NCI-H82 treated with DMSO at 0.1 percent for 48 hours (cell line): Measurements from ENCODE around the gene ARL14EP.

Experiments used
- DNase-seq: peaks from one replicate; lab custom pipeline; 2025; ENCODE audit not compliant: unreplicated experiment; lab: John Stamatoyannopoulos, UW

Gene ARL14EP

DNA sequence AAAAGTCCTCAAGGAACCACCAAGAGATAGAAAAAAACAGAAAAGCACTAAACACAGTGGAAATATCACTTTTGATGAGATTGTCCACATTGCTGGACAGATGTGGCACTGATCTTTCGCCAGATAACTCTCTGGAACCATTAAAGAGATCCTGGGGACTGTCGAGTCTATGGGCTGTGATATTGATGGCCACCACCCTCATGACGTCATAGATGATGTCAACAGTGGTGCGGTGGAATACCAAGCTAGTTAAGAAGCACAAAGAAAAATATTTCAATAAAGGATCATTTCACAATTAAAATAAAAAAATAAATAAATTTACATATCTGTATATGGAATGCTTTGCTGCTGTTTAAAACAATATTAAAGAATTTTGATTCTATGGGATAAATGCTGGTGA lies 45.5 kb downstream of the ARL14EP start:
- DNase-seq: no peak

DNA sequence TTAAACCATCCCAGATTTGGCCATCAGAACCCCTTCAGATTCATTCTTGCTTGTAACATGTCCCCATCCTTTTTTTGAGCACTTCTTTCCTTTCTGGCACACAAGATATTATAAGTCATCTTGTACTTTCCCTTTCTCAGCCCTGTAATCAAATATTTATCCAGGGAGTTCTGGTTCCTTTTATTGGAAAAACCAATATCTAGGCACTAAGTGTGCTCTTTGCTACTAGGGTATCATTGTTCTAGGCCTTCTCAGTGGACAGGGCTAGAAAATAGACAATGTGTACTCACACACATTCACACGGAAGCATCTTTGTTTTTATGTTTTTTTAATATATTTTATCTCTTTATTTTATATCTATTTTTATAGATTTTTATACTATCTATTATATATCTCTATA lies 47.3 kb downstream of the ARL14EP start:
- no peak for DNase-seq

DNA sequence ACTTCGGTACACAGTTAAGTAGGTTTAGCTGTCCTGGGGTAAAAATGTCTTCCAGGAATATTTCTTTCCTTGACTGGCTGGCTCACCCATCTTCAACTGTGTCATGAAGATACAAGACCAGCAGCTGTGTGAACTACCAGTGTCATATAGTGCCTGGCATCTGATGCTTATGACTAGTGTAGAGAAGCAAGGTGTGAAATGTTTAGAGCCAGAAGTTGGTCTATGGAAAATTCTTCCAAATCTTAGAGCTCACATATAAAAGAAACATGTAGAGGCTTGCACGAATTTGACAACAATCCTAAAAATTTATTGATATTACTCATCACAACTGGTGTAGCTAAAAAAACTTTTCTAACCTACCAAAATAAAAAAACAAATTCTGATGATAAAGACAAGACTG lies 54.4 kb downstream of the ARL14EP start:
- DNase-seq: no peak

DNA sequence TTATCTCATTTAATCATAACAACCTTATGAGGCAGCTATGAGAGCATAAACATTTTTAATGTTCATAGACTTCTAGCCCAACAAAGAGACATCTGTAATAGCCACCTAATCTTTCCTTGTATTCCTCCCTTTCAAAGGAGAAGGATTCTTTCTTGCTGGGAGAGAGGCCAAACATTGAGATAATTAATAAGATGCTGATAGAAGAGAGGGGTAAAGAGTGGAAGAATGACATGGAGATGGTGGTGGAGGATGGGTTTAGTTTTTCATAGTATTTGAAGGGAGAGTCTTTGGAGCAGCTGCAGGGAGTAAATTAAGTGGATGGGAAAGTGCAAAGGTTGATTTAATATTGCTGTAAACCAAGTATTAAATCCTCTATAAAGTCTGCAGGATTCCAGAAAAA lies 57.9 kb downstream of the ARL14EP start:
- no peak for DNase-seq

DNA sequence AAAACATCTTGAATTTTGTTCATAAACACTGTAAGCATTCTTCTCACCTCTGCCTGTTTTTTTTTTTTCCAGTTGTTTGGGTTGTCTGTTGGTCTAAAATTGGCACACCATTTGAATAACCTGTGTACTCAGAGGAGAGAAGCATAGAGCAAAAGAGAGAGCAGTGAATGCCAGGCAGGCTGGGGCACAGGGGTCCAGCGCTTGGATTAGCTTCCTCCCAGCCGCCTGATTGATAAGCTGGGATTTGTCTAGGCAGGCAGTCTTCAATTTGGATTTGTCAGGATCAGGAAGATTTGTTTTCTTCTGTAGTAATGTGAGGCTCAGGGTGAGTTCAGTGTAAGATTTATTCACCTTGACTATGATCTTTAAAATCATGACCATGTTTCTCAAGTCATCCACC lies 59.0 kb downstream of the ARL14EP start:
- peak; percentile 86 for DNase-seq
